GM19238 (cell line): Measurements from ENCODE around the gene SMIM13.
A peak's percentile ranks its signal among the peaks of the same experiment; 100 is the strongest.

Source experiments
- DNase-seq: peaks from one replicate; pipeline ENCODE4 v3.0.0; 2011; ENCODE audit warnings: low spot score; ENCODE audit not compliant: insufficient read length

SMIM13 gene

DNA sequence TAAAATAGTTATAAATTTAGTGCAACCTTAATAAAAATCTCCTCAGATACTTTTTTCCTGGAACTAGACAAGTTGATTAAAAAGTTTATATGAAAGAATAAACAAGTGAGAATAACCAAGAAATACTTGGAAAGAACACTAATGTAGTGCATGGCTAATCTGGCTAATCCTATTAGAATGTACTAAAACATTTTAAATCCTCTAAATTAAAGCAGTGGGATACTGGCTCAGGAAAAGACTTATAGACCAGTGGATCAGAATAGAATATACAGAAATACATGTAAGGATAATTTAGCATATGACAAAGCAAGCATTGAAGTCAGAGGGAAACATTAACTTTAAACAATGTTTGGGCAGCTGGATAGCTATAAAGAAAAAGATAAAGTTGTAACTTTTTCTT, 58.9 kb downstream of the SMIM13 start:
- no peak for DNase-seq

DNA sequence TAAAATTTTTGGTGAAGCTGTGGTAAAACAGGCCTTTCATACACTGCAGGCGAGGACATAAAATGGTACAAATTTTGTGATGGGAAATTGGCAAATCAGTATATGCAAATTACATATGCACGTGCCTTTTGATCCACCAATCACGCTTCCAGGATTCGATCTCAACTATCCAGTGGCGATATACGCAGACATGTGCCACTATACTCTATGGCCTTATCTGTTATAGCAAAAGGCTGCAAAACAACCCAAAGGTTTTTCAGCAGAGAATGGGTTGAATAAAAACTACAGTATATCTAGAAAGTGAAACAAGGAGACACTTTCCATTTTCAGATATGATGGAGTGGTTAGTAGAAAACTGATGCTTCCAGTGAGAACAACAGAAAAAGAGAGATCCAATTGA, 59.8 kb downstream of the SMIM13 start:
- no peak for DNase-seq

DNA sequence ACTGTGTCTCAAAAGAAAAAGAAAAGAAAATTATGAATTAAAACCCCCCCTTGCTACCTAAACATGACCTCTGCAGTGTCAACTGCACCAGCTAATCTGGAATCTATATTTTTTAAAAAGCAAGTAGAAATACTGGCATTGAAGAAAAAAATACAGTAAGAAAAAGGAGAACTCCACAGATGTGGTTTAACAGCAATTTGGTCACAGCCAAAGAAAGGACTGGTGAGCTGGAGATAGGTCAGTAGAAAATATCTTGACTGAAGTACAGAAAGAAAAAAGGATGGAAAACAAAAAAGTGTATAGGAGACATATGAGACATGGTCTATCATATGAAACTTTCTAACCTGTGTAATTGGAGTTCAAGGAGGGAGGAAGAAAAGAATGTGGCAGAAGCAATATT, 62.0 kb downstream of the SMIM13 start:
- no peak for DNase-seq

DNA sequence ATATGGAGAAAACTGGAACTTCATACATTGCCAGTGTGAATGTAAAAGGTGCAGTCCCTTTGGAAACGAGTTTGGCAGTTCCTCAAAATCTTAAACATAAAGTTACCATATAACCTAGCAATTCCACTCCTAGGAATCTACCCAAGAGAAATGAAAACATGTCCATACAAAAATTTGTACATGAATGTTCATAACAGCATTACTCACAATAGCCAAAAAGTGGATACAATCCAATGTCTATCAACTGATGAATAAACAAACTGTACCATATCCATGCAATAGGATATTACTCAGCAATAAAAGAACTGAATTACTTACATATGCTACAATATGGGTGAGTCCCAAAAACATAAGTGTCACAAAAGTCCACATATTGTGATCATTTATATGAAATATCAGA, 66.6 kb downstream of the SMIM13 start:
- DNase-seq, result no peak

DNA sequence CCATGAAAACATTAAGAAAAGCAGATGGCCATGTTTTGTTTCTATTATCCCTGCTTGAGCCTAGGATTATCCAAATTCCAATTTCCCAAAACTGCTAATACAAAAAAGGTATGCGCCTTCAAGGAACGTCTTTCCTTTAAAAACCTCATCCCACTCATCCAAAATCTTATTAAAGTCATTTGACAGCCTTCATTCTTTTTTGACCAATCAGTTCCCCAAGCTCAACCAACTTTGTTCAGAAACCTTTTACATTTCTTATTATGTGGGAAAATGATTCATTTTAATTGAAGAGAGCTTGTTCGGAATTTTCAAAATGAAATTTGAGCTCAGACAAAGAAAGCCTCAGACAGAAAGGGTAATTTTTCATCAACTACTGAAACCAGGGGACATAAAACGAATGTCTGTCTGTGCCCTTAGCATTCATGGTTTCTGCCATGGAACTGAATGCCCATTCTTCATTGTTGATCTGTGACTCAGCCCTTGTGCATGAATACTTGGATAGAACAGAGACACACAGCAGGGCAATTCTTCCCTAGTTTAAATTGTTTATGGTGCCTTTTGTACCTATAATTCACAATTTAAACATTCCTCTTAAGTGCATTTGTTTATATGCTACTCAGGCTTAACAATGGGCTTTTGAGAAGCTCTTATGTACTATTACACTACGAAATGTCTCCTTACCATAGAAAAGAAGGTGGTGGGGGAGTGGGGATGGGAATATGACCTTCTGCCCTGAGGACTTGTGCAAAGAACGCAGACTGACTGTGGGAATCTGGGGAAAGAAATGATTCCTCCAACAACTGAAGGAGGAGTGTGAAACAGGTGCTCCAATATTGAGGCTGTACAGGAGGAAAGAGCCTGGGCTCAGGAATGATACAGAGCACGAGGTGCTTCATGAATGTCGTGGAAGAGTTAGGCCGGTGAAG, 67.7 kb downstream of the SMIM13 start:
- no peak for DNase-seq

DNA sequence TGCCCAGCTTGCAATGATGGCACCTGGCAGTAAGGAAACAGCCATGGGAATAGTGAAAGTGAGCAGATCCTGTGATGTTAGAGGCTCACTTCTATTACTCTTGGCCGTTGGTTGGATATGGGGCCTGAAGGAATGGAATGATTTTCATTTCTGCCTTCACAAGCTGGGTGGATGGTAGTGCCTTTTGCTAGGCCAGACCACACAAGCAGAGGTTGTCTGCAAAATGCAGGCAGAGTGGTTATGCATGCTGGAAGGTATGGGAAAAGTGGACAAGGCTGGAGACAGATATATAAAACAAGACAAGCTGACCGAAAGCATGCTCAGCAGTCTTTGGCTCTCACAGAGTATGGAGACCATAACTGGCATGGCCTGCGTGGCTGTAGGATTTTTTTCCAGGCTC, 68.6 kb downstream of the SMIM13 start:
- no peak for DNase-seq

DNA sequence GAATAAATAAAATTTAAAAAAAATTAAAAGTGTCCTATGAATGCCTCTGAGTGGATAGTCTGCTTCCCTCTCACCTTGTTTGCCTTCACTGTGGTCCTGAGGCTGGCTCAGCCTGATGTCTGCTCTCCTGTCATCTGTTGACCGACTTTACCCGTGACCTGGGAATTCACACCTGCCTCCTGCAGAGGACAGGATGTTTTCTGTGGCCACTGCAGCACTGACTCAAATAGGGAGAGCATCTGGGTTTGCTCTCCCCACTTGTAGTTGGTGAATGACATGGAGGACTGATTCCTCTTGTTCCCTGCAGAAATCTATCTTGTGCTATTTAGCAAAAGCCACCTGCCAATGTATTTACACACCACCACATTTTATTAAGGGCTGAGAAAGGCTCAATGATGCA, 70.3 kb downstream of the SMIM13 start:
- DNase-seq, result no peak

DNA sequence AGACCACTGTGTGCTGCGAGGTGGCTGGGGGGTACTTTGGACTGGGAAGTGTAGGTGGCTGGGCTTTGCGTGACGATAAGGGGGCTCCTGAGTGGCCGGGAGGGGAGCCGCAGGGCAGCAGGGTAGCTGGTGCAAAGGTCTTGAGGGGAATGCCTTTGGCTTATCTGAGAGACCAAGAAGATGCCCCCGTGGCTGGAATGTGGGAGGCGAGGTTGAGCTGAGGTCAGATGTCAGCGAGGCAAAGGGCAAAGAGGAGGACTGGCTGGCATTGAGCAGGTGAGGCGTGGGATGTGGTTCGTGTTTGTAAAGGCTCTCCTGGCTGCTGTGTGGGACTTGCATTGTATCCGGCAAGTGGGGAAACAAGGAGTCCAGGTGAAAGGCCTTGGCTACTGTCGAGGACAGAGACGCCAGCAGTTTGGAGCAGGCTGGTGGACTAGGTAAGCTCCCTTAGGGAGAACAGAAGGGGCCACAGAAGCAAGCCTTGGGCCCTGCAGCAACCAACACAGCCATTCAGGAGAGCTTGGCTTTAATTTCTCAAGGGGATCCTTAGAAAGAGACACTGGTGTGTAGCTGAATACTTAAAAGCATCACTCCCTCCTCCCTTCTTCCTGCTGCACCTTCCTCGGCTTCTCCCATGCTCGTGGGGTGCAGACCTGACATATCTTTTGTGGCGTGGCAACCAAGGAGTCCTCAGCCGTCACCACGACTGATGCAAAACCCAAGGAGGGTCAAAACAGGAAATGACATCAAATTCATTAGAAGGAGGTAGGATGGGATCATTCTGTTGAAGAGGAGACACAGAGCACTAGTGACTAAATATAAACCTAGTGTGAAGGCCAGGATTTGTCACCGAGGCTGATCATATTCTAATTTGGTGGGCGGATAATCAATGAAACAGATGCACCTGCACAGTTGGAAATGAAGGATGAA, 71.3 kb downstream of the SMIM13 start:
- no peak for DNase-seq

DNA sequence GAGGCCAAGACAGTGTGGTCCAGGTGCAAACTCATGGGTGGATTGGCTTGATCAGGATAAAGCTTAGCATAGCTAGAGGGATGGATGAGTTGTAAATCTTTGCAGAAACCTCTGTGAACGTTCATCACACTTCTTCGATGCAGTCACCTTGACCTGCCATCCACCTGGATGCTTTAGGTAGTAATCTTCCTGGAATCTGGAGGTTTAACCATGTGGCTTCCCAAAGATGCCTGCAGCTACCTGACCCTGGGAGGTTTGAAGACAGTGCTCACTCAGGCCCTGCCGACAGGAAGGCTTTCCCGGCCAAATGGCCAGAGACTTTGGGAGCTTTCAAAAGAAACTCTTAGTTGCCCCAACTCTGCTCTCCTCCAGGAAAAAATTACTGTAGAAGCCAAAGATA, 73.3 kb downstream of the SMIM13 start:
- no peak for DNase-seq

DNA sequence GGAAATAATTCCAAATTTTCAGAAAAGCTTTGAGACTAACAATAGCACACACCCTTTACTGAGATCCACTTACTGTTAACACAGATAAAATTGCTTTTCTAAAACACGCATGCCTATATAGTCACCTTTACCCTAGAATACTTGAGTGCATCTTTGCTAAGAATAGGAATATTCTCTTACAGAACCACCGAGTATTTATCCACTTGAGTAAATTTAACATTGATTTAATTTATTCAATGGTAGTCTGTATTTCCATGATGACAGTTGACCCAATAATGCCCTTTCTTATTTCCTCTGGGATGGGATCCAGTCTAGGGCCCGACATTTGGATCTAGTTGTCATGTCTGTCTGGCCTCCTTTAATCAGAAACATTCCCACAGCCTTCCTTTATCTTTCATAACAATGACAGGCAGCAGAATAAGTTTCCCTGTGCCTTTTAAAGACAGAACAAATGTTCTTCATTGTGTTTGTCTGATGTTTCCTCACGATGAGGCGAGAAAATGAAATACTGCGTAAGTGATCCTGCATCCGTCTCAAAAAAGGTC, 74.5 kb downstream of the SMIM13 start:
- DNase-seq, result no peak

DNA sequence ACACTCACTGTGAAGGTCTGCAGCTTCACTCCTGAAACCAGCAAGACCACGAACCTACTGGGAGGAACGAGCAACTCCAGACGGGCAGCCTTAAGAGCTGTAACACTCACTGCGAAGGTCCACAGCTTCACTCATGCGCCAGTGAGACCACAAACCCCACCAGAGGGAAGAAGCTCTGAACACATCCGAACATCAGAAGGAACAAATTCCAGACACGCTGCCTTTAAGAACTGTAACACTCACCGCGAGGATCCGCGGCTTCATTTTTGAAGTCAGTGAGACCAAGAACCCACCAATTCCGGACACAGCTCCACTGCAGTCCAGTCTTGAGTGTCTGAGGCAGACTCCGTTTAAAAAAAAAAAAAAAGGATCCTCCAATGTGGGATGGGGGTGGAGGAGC, 78.3 kb downstream of the SMIM13 start:
- no peak for DNase-seq

DNA sequence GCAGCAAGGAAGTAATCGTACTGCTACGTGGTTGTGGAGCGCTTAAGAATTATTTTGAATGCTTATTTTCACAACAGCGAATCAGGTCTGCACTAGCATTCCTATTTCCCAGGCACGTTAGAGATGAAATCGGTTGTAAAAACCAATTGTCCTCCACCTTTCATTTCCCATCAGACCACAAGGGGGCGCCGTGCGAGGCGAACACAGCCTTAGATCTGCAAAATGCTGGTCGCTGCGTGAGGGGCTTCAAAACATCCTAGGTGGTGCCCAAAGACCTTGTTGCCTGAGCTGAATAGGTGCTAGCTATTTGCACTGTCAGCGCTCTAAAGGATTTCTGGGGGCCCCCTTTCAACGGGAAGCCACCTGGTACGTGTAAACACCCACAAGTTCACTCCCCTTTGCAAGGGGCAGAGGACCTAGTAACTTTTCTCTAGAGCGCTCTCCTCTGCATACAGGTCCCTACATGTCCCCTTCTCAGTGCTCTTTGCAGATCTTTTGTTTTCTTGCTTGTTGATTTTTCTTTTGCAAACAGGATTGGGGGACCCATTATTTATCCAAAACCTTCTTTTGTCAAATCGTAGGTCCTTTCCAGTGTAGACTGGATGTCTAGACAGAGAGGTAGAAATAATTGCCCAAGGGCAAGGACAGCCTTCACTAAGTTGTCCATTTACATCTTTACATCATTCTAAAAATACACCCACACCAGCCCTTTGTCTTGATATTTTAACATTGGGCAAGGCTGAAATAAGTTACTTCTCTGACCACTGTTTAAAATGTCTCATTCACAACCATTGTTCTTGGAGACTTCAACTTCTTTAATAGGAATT, 79.1 kb downstream of the SMIM13 start:
- peak; percentile 36 for DNase-seq

DNA sequence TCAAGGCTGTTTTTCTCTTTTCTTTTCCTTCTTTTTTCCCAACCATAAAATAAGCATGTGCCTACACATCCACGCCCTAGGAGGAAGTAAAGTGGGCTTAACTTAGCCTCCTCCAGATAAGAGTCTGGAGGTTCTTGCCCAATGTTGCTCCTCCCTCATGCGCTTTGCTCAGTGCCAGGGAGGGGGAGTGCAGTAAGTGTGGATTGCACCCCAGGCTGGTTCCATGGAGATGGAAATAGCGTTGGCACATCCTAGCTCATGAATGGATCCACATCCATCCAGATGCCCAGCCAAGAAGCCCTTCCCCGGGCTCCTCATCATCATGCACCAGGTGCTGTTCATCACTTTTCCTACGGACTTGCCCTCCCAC, 80.6 kb downstream of the SMIM13 start:
- no peak for DNase-seq

DNA sequence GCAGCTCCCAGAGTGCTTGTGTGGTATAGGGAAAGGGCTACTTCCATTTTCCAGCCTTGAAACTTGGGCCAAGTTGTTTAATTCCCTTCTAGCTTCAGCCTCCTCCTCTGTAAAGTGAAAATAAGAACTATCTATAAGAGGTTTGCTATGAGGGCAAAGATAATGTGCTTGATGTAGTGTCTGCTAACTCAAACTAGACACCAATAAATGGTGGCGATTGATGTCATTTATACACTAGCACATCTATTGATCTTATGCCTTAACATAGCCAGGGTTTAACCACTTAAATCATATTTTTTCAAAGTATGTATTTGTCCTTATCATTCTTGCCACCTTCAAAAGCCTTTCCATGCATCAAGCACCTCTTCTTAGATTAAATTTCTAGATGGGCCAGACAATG, 83.6 kb downstream of the SMIM13 start:
- no peak for DNase-seq

DNA sequence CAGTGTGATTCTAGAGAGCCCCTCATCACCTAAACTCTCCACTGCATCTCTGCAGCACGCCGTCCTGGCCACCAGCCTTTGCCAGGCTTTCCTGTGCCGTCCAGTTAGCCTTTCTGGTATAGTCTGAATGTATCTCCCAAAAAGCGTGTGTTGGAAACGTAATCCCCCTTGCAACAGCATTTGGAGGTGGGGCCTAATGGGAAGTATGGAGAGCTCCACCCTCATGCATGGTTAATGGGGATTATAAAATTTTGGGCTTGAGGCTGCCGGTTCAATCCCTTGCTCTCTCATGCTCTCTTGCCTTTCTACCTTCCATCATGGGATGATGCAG, 85.4 kb downstream of the SMIM13 start:
- no peak for DNase-seq

DNA sequence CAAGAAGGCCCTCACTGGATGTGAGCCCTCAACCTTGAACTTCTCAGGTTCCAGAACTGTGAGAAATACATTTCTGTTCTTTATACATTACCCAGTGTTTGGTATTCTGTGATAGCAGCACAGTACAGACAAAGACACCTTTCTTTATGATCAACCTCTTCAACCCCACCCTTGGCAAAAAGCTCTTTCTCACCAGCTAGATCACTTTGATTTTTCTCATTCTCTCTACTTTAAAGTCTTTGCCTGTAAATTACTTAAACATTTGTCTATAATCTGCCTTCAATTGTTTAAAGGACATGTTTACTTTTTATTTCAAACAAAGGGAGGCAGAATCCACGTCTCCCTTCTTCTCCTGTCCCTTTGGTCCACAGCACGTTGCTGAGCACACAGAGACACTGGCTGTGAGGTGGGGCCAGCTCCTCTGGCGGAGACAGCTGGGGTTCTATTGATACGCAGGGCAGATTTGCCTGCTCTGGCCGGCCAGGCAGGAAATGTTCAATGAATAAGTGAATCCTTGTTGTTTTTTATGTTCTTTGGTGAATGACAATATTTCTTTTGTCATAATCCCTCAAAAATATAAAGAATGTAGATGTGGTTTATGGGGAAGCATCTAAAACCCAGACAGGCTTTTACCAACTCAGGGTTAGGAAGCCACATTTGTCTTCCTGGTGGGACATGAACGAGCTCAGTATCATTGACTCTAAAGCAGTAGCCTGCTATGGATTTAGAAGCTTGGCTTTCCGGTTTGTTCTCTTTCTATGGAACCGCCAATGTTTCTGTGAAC, 86.0 kb downstream of the SMIM13 start:
- DNase-seq, result no peak

DNA sequence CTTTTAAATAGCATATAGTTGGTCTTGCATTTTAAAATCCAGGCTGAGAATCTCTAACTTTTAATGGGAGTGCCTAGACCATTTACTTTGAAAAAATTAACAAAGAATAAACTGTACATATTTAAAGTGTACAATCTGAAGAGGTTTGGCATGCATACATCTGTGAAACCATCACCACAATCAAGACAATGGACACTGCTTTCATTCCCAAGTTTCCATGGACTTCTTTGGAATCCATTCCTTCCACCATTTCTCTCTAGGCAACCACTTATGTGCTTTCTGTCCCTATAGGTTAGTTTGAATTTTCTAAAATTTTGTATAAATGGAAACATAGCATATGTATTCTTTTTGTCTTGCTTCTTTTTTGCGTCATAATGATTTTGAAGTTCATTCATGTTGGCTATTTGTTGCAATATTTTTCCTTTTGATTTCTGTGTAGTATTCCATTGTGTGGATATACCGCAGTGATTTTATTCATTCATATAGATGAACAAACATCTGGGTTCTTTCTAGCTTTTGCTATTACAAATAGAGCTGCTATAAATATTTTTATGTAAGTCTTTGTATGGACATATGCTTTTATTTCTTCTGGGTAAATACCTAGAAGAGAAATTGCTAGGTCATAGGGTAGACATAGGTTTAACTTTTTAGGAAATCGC, 88.0 kb downstream of the SMIM13 start:
- no peak for DNase-seq

DNA sequence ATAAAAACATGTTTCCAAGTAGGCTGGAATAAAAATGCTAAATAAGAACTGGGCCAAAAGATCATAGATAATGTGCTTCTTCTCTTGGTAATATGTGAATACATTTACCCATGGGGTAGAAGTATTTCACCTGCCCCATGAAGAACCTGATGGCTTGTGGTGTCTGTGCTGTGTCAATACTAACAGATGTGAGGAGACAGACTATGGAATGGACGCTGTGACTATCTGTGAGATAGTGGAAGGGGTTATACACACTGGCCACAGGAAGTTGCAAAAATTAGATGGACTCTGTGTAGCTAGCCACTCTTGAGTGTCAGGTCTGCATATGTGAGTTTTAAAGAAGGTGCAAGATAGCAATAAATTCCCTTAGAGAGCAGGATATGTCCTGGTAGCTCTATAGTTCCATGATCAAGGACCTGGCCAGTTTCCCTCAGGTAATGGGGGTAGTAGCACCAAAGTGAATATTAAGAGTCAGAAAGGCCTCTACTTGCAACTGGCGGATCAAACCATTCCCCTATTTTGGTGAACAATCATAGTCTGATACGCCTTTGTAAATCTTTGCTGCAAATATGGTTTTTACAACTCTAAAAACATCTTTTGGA, 90.2 kb downstream of the SMIM13 start:
- DNase-seq, result no peak

DNA sequence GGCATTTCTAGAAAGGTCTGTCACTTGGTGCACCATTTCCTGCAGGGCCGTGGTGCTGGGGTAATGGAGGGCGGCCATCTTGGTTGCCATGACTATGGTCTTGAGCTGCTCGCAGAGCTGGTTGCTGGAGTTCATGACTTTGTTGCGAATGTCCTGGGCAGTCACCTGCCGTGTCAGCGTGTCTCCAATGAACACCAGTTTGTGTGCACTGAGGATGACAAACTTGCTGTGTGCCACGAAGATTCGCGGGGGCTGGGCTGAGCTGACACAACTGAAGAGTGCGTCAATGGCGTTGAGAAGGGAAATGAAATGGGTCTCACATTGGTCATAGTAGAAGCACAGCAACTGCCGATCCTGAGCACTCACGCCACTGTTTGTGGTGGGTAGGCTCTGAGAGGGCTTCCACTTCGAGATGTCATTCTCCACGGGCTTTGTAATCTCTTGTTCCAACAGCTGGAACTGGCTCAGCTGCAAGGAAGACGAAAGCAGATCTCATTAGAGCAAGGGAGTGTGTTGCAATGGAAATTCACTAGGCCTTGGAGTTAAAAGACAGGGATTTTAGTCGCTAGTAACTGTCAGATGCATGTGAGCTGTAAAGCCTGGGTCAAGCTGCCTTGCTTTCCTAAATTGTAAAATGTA, 91.7 kb downstream of the SMIM13 start:
- DNase-seq, result no peak
